ENCODE results near the gene CDC20. TPM values are rescaled to one million over a fixed set of nuclear protein-coding genes. Genes with fewer than 3 reads are reported as not detected.

Gene CDC20
- total RNA-seq, 4 donors from 2014 or later = 1.2 to 6.5 (median 2.2) TPM

- TF ChIP-seq CTCF (IDR thresholded peaks at IDR 0.05; ENCODE audit: low read depth) = no peak
These were observed 13.7 kb upstream of the CDC20 start for GRCh38 chr1:43345120-43345519.

GRCh38 chr1:43346636-43347035 lies 12.1 kb upstream of the CDC20 start:
- no peak for TF ChIP-seq CTCF (IDR thresholded peaks at IDR 0.05; ENCODE audit: low read depth)

- TF ChIP-seq CTCF (IDR thresholded peaks at IDR 0.05; ENCODE audit: low read depth) = no peak
These were observed 10.4 kb upstream of the CDC20 start for GRCh38 chr1:43348343-43348808.

- no peak for TF ChIP-seq CTCF (IDR thresholded peaks at IDR 0.05; ENCODE audit: low read depth)
These were observed 9.8 kb upstream of the CDC20 start for GRCh38 chr1:43348809-43349593.

- TF ChIP-seq CTCF (IDR thresholded peaks at IDR 0.05; ENCODE audit: low read depth) = no peak
These were observed 9.0 kb upstream of the CDC20 start for GRCh38 chr1:43349594-43350306.

- TF ChIP-seq CTCF (IDR thresholded peaks at IDR 0.05; ENCODE audit: low read depth) = no peak
These were observed 7.8 kb upstream of the CDC20 start for GRCh38 chr1:43350976-43351375.

Data from subcutaneous adipose tissue (tissue), 4 donors.